NT2/D1 (cell line): ENCODE data around the gene CELF5.

Experiments
- DNase-seq: peaks from one replicate; pipeline ENCODE4 v3.0.0-alpha.2; 2011; ENCODE audit warnings: low read depth, low spot score
- H3K27me3 ChIP-seq: 2 replicates; pipeline ENCODE4 v1.6.0; 2011; ENCODE audit warnings: mild to moderate bottlenecking; ENCODE audit not compliant: insufficient read length, insufficient read depth
- H3K36me3 ChIP-seq: 2 replicates; pipeline ENCODE4 v1.6.1; 2011; ENCODE audit warnings: mild to moderate bottlenecking, low read length, mixed read lengths; ENCODE audit not compliant: insufficient read depth, insufficient read length
- H3K4me1 ChIP-seq: 2 replicates; pipeline ENCODE4 v1.5.1; 2011; ENCODE audit not compliant: insufficient read depth, insufficient read length
- H3K4me3 ChIP-seq: 2 replicates; pipeline ENCODE4 v1.5.1; 2011; ENCODE audit warnings: low read depth; ENCODE audit not compliant: insufficient read length
- H3K9ac ChIP-seq: 2 replicates; pipeline ENCODE4 v1.6.0; 2011; ENCODE audit warnings: low read depth; ENCODE audit not compliant: insufficient read length
- H3K9me3 ChIP-seq: 2 replicates; pipeline ENCODE4 v1.5.1; 2011; ENCODE audit warnings: mild to moderate bottlenecking, low read length; ENCODE audit not compliant: insufficient read depth
- SUZ12 ChIP-seq: IDR thresholded peaks from 2 replicates; pipeline ENCODE4 v1.6.1; 2011; ENCODE audit not compliant: insufficient read length, insufficient read depth; ENCODE audit errors: extremely low read depth
- YY1 ChIP-seq: IDR thresholded peaks from 2 replicates; pipeline ENCODE4 v1.6.1; 2011; ENCODE audit not compliant: insufficient read length, insufficient read depth
- ZNF274 ChIP-seq: IDR thresholded peaks from 2 replicates; pipeline ENCODE4 v1.6.1; 2011; ENCODE audit warnings: mild to moderate bottlenecking, low read depth, low read length

The CELF5 gene

GRCh38 chr19:3179739-3180293 is 44.6 kb upstream of the CELF5 start:
- Histone ChIP-seq H3K27me3 (no peaks in the 10 kb centered on the region), H3K4me3 (no peak overlapping the region), H3K9ac (no peak overlapping the region), H3K9me3 (no peaks in the 10 kb centered on the region), H3K36me3 (no peaks in the 10 kb centered on the region), H3K4me1 (peaks cover 10% of the 10 kb centered on the region)
- DNase-seq = no peak
- no peak for TF ChIP-seq SUZ12
- no peak for TF ChIP-seq ZNF274
- TF ChIP-seq YY1 = no peak

GRCh38 chr19:3183721-3184641 is 40.5 kb upstream of the CELF5 start:
- no peak overlapping the region for H3K4me3 ChIP-seq
- no peak for DNase-seq
- H3K27me3 ChIP-seq = no peaks in the 10 kb centered on the region
- H3K36me3 ChIP-seq = peaks cover 23% of the 10 kb centered on the region
- peaks cover 17% of the 10 kb centered on the region for H3K4me1 ChIP-seq
- H3K9me3 ChIP-seq = no peaks in the 10 kb centered on the region
- TF ChIP-seq ZNF274 (no peak), SUZ12 (no peak), YY1 (no peak)
- no peak overlapping the region for H3K9ac ChIP-seq

GRCh38 chr19:3184847-3185460 is 39.5 kb upstream of the CELF5 start:
- Histone ChIP-seq H3K9me3 (no peaks in the 10 kb centered on the region), H3K9ac (peak overlapping the region; percentile 62), H3K27me3 (no peaks in the 10 kb centered on the region), H3K4me3 (peak overlapping the region; percentile 97), H3K36me3 (peaks cover 33% of the 10 kb centered on the region), H3K4me1 (peaks cover 26% of the 10 kb centered on the region)
- DNase-seq = no peak
- TF ChIP-seq ZNF274 (no peak), YY1 (no peak)

GRCh38 chr19:3185461-3186159 is 38.9 kb upstream of the CELF5 start, which contains the start of gene NCLN:
Gene NCLN (plus strand): TSS chr19:3185930. CDS start chr19:3186031, 101 bp downstream.
- Histone ChIP-seq H3K9me3 (no peaks in the 10 kb centered on the region), H3K27me3 (no peaks in the 10 kb centered on the region), H3K4me3 (peak within 1 kb of the TSS; percentile 97), H3K4me1 (peaks cover 27% of the 10 kb centered on the region), H3K36me3 (peaks cover 39% of the 10 kb centered on the region), H3K9ac (peak within 1 kb of the TSS; percentile 99)
- peak; percentile 90 for DNase-seq
- TF ChIP-seq ZNF274 (no peak), SUZ12 (no peak), YY1 (no peak)

GRCh38 chr19:3186160-3186688 is 38.2 kb upstream of the CELF5 start:
- Histone ChIP-seq H3K9ac (peak overlapping the region; percentile 99), H3K9me3 (no peaks in the 10 kb centered on the region), H3K27me3 (no peaks in the 10 kb centered on the region), H3K4me3 (peak overlapping the region; percentile 97), H3K36me3 (peaks cover 45% of the 10 kb centered on the region), H3K4me1 (peaks cover 27% of the 10 kb centered on the region)
- TF ChIP-seq YY1 = no peak
- no peak for TF ChIP-seq ZNF274
- TF ChIP-seq SUZ12 = no peak
- DNase-seq = no peak

- Histone ChIP-seq H3K9me3 (no peaks in the 10 kb centered on the region), H3K4me3 (peak overlapping the region; percentile 97), H3K4me1 (peaks cover 27% of the 10 kb centered on the region), H3K9ac (peak overlapping the region; percentile 99), H3K36me3 (peaks cover 53% of the 10 kb centered on the region), H3K27me3 (no peaks in the 10 kb centered on the region)
- TF ChIP-seq SUZ12 = no peak
- no peak for TF ChIP-seq ZNF274
- no peak for TF ChIP-seq YY1
- no peak for DNase-seq
These were observed 37.4 kb upstream of the CELF5 start for GRCh38 chr19:3186891-3187661.
